Endothelial cell of umbilical vein (primary cell): Measurements from ENCODE around the gene SIX6. TPM values are rescaled to one million over a fixed set of nuclear protein-coding genes. Genes with fewer than 3 reads are reported as not detected.

Experiments used
- BruUV-seq: library from RNA; stranded (reverse); fragments of 400-500 nt; replicated peaks from 2 replicates; lab custom pipeline; 2021; lab: Mats Ljungman, UMichigan
- CTCF ChIA-PET: fragments of 300-600, 350-600 bp; sonication (Branson Sonifier 250); formaldehyde crosslinking; loops from one replicate; lab custom pipeline; 2021; ENCODE audit warnings: antibody characterized with exemption, inconsistent platforms; lab: Charles Lee
- POLR2A ChIA-PET: fragments of 300-600, 350-600 bp; sonication (Branson Sonifier 250); formaldehyde crosslinking; loops from one replicate; lab custom pipeline; 2021; ENCODE audit warnings: antibody characterized with exemption, inconsistent platforms; lab: Charles Lee
- DNase-seq: peaks from one replicate; pipeline ENCODE4 v3.0.0-alpha.2; 2011; ENCODE audit warnings: low read depth, low spot score
- FAIRE-seq: peaks from 2 replicates; lab custom pipeline; 2011; peaks lifted over from hg19 to GRCh38; lab: Jason Lieb, UNC
- H2AFZ ChIP-seq: 2 replicates; pipeline ENCODE4 v1.6.0; 2012; ENCODE audit warnings: low read depth, low read length, control low read depth, inconsistent platforms
- H3K27ac ChIP-seq: 2 replicates; pipeline ENCODE4 v1.5.1; 2011; ENCODE audit warnings: low read depth, mild to moderate bottlenecking, control low read depth, low read length, moderate library complexity; ENCODE audit not compliant: insufficient read depth
- H3K27me3 ChIP-seq, 2 experiments: 2 replicates each; pipeline versions ENCODE4 v1.6.0 to v1.6.1; 2011; ENCODE audit warnings: low read length in 2 of 2, mixed read lengths in 1 of 2; ENCODE audit not compliant: control insufficient read depth in 2 of 2, insufficient read depth in 2 of 2
- H3K36me3 ChIP-seq, 2 experiments: 2 replicates in 1 of 2; 3 replicates in 1 of 2; pipeline ENCODE4 v1.5.1; 2011; ENCODE audit warnings: low read length in 2 of 2, mild to moderate bottlenecking in 1 of 2, moderate library complexity in 1 of 2; ENCODE audit not compliant: control insufficient read depth in 2 of 2, insufficient read depth in 2 of 2; ENCODE audit errors: extremely low read depth in 1 of 2
- H3K4me1 ChIP-seq: 3 replicates; pipeline ENCODE4 v1.5.1; 2011; ENCODE audit warnings: mild to moderate bottlenecking, low read length; ENCODE audit not compliant: control insufficient read depth, insufficient read depth; ENCODE audit errors: extremely low read depth
- H3K4me2 ChIP-seq: 2 replicates; pipeline ENCODE4 v1.6.1; 2011; ENCODE audit warnings: low read length, control low read depth, mixed read lengths; ENCODE audit not compliant: insufficient read depth
- H3K4me3 ChIP-seq, 3 experiments: fragments of 200-600 bp in 1 of 3; sonication (generic), shearing (Covaris generic) in 1 of 3; replicated peaks in 1 of 3; 2 replicates each; pipeline ENCODE4 v1.5.1; 2011 to 2016; ENCODE audit warnings: control low read depth in 3 of 3, low read length in 3 of 3, mild to moderate bottlenecking in 2 of 3, inconsistent platforms in 1 of 3, low read depth in 1 of 3, moderate library complexity in 1 of 3; ENCODE audit not compliant: insufficient read depth in 1 of 3
- H3K79me2 ChIP-seq: 2 replicates; pipeline ENCODE4 v1.6.0; 2012; ENCODE audit warnings: low read length, inconsistent platforms; ENCODE audit not compliant: control insufficient read depth, insufficient read depth
- H3K9ac ChIP-seq: replicated peaks from 2 replicates; pipeline ENCODE3; 2011; ENCODE audit warnings: low read length, control low read depth; ENCODE audit not compliant: insufficient read depth; ENCODE audit errors: extremely low read depth
- H3K9me1 ChIP-seq: replicated peaks from 3 replicates; pipeline ENCODE4 v1.6.0; 2011; ENCODE audit warnings: mild to moderate bottlenecking, low read length; ENCODE audit not compliant: control insufficient read depth, insufficient read depth; ENCODE audit errors: extremely low read depth
- H3K9me3 ChIP-seq: replicated peaks from 2 replicates; pipeline ENCODE4 v1.5.1; 2012; ENCODE audit warnings: low read length, inconsistent platforms; ENCODE audit not compliant: control insufficient read depth, insufficient read depth
- H4K20me1 ChIP-seq: replicated peaks from 2 replicates; pipeline ENCODE3; 2011; ENCODE audit warnings: mild to moderate bottlenecking, low read length; ENCODE audit not compliant: control insufficient read depth, insufficient read depth; ENCODE audit errors: extremely low read depth
- CTCF ChIP-seq, 2 donors: IDR thresholded peaks; 1 replicate in 1 of 2; 2 replicates in 1 of 2; pipeline ENCODE4 v1.5.1; 2011; ENCODE audit warnings: low read length in 2 of 2, mild to moderate bottlenecking in 2 of 2, moderate library complexity in 2 of 2, control low read depth in 1 of 2, inconsistent platforms in 1 of 2, low read depth in 1 of 2; ENCODE audit not compliant: insufficient read depth in 1 of 2; ENCODE audit errors: extremely low read depth in 1 of 2
- EZH2 ChIP-seq: IDR thresholded peaks from 2 replicates; pipeline ENCODE4 v1.6.1; 2012; ENCODE audit warnings: borderline replicate concordance, low read depth, mild to moderate bottlenecking, moderate library complexity, low read length, inconsistent platforms; ENCODE audit not compliant: severe bottlenecking
- FOS ChIP-seq: IDR thresholded peaks from 2 replicates; pipeline ENCODE4 v1.6.1; 2011; ENCODE audit warnings: mild to moderate bottlenecking, low read length, moderate library complexity, borderline replicate concordance; ENCODE audit not compliant: insufficient read depth
- GATA2 ChIP-seq: IDR thresholded peaks from 2 replicates; pipeline ENCODE4 v1.7.0; 2011; ENCODE audit warnings: low read depth, mild to moderate bottlenecking, moderate library complexity, mixed read lengths, low read length; ENCODE audit not compliant: insufficient read length, insufficient read depth
- JUN ChIP-seq: IDR thresholded peaks from 2 replicates; pipeline ENCODE4 v1.6.1; 2011; ENCODE audit warnings: borderline replicate concordance, low read depth; ENCODE audit not compliant: insufficient read length, insufficient read depth
- MAX ChIP-seq: IDR thresholded peaks from 2 replicates; pipeline ENCODE4 v1.6.1; 2011; ENCODE audit not compliant: insufficient read depth, insufficient read length
- MYC ChIP-seq: IDR thresholded peaks from one replicate; pipeline ENCODE4 v1.6.1; 2011; ENCODE audit warnings: mild to moderate bottlenecking, low read depth, low read length
- POLR2A ChIP-seq: IDR thresholded peaks from 2 replicates; pipeline ENCODE4 v1.6.1; 2012; ENCODE audit warnings: low read depth, mild to moderate bottlenecking, control low read depth, low read length
- POLR2AphosphoS5 ChIP-seq: IDR thresholded peaks from 2 replicates; pipeline ENCODE4 v1.6.1; 2012; ENCODE audit warnings: low read depth, mild to moderate bottlenecking, control low read depth, low read length, moderate library complexity; ENCODE audit not compliant: insufficient read depth
- dilution Hi-C: fragments of 300-500 bp; cut with MboI; formaldehyde crosslinking; loops from one replicate; pipeline ENCODE4 v1.15.0; 2019; ENCODE audit warnings: low sequenced_read_pairs; ENCODE audit not compliant: extremely low pct_ligation_motif_present
- intact Hi-C: fragments of 100-400 bp; cut with micrococcal nuclease; formaldehyde crosslinking; loops from one replicate; pipeline ENCODE4 v1.10.0; 2022
- polyA plus RNA-seq, 4 experiments: library from polyadenylated mRNA; depleted of rRNA in 3 of 4; stranded (reverse) in 3 of 4; unstranded in 1 of 4; fragments of >200 nt; gene quantifications; 2 replicates each; pipeline versions ENCODE4 v1.2.1 to v1.2.3, GENCODE V29; 2011 to 2012; ENCODE audit warnings: missing spikeins in 1 of 4
- total RNA-seq: library from RNA; stranded (reverse); gene quantifications from 2 replicates; pipeline ENCODE4 v1.2.3, GENCODE V29; 2021

The SIX6 gene
- total and polyA plus RNA-seq, 2 donors (not counting 3 experiments of a cell fraction or from before 2014, with no cell fraction given) = not detected

GRCh38 chr14:60488175-60488574 lies 20.8 kb upstream of the SIX6 start:
- ChIA-PET CTCF (interaction anchor here (1.4 kb wide), 1 partner anchor 138 kb away, joined by 3 read pairs; no protein-coding TSS in a partner anchor), POLR2A (no interaction called here)
- peaks cover 28 to 64% of the 10 kb centered on the region in 2 experiments for H3K27me3 ChIP-seq
- H3K27ac ChIP-seq = no peak overlapping the region
- no peak overlapping the region for H3K4me3 ChIP-seq
- H3K9me3 ChIP-seq = no peaks in the 10 kb centered on the region
- no peaks in the 10 kb centered on the region for H3K9me1 ChIP-seq
- DNase-seq = no peak
- H4K20me1 ChIP-seq = no peaks in the 10 kb centered on the region
- FAIRE-seq = no peak
- no peak for TF ChIP-seq CTCF (IDR thresholded peaks at IDR 0.05; ENCODE audit: extremely low read depth in 1 of 2, insufficient read depth in 1 of 2, low read depth in 1 of 2, low read length in 2 of 2)
- no peak for TF ChIP-seq FOS
- no peak for TF ChIP-seq EZH2
- no peak for TF ChIP-seq MYC
- TF ChIP-seq POLR2A = no peak
- no peak for TF ChIP-seq GATA2
- no peak for TF ChIP-seq JUN
- TF ChIP-seq POLR2AphosphoS5 = no peak
- TF ChIP-seq MAX = no peak
- intact Hi-C loops = loop anchor here (10.0 kb wide), 1 partner anchor 243 kb away; the partner anchor contains the start of gene PPM1A
- no peak overlapping the region for H3K9ac ChIP-seq
- H3K4me1 ChIP-seq = no peaks in the 10 kb centered on the region
- no peak overlapping the region for H2AFZ ChIP-seq
- BruUV-seq = no TSS peak
- no peaks in the 10 kb centered on the region for H3K36me3 ChIP-seq
- dilution Hi-C loops = no loop called here
- H3K4me2 ChIP-seq = no peak overlapping the region
- H3K79me2 ChIP-seq = no peaks in the 10 kb centered on the region
